Naive thymus-derived CD4-positive, alpha-beta T cell (primary cell): ENCODE data around the gene SHTN1. TPM values are rescaled to one million over a fixed set of nuclear protein-coding genes. Genes with fewer than 3 reads are reported as not detected.

Experiments
- ATAC-seq: fragments of 150-1000 bp; cut with Tn5 transposase; 2 replicates; pipeline ENCODE4 v1.10.0; 2021; ENCODE audit warnings: mild to moderate bottlenecking, moderate library complexity
- CTCF ChIA-PET: fragments of 350-600 bp; sonication (Branson Sonifier 250); formaldehyde crosslinking; loops from one replicate; lab custom pipeline; 2021; ENCODE audit warnings: antibody characterized with exemption; lab: Charles Lee
- POLR2A ChIA-PET: fragments of 350-600 bp; sonication (Branson Sonifier 250); formaldehyde crosslinking; loops from one replicate; lab custom pipeline; 2021; ENCODE audit warnings: antibody characterized with exemption, inconsistent platforms; lab: Charles Lee
- DNase-seq, 9 donors: peaks; one replicate each; pipeline versions ENCODE4 v3.0.0 to v3.0.0-alpha.2; 2020 to 2022; ENCODE audit warnings: mixed read lengths in 1 of 9
- H3K27ac ChIP-seq: one replicate; pipeline ENCODE4 v1.7.0; 2013; ENCODE audit warnings: mild to moderate bottlenecking, low read depth, low read length, moderate library complexity
- H3K27me3 ChIP-seq, 2 donors: one replicate each; pipeline ENCODE4 v1.7.0; 2013; ENCODE audit warnings: low read length in 2 of 2, mild to moderate bottlenecking in 2 of 2, moderate library complexity in 2 of 2; ENCODE audit not compliant: control insufficient read depth in 2 of 2, insufficient read depth in 2 of 2
- H3K36me3 ChIP-seq, 3 experiments: 1 replicate in 2 of 3; 2 replicates in 1 of 3; pipeline ENCODE4 v1.7.0; 2013; ENCODE audit warnings: low read length in 3 of 3, mild to moderate bottlenecking in 3 of 3, moderate library complexity in 1 of 3; ENCODE audit not compliant: insufficient read depth in 3 of 3, control insufficient read depth in 2 of 3
- H3K4me1 ChIP-seq, 2 donors: one replicate each; pipeline ENCODE4 v1.7.0; 2013; ENCODE audit warnings: low read length in 2 of 2, mild to moderate bottlenecking in 2 of 2, moderate library complexity in 1 of 2; ENCODE audit not compliant: control insufficient read depth in 2 of 2, insufficient read depth in 2 of 2
- H3K4me3 ChIP-seq: 2 replicates; pipeline ENCODE4 v1.7.0; 2013; ENCODE audit warnings: mild to moderate bottlenecking, low read length
- H3K9me3 ChIP-seq, 3 experiments: 1 replicate in 2 of 3; 2 replicates in 1 of 3; pipeline ENCODE4 v1.7.0; 2013; ENCODE audit warnings: low read length in 3 of 3; ENCODE audit not compliant: control insufficient read depth in 2 of 3
- H3K27ac Mint-ChIP-seq, 9 donors: one replicate each; pipeline ENCODE4 v1.8.0; 2020 to 2022; ENCODE audit warnings: mixed read lengths in 9 of 9, mild to moderate bottlenecking in 8 of 9, moderate library complexity in 5 of 9, inconsistent platforms in 2 of 9
- H3K27me3 Mint-ChIP-seq, 5 donors: one replicate each; pipeline ENCODE4 v1.8.0; 2021 to 2022; ENCODE audit warnings: mixed read lengths in 5 of 5, mild to moderate bottlenecking in 1 of 5
- H3K36me3 Mint-ChIP-seq, 5 donors: one replicate each; pipeline ENCODE4 v1.8.0; 2020 to 2022; ENCODE audit warnings: mixed read lengths in 5 of 5, mild to moderate bottlenecking in 3 of 5, inconsistent platforms in 1 of 5
- H3K4me1 Mint-ChIP-seq, 7 donors: one replicate each; pipeline ENCODE4 v1.8.0; 2020 to 2022; ENCODE audit warnings: mixed read lengths in 7 of 7, mild to moderate bottlenecking in 3 of 7, inconsistent platforms in 1 of 7
- H3K4me3 Mint-ChIP-seq, 10 donors: one replicate each; pipeline ENCODE4 v1.8.0; 2020 to 2022; ENCODE audit warnings: mild to moderate bottlenecking in 10 of 10, mixed read lengths in 10 of 10, moderate library complexity in 6 of 10, inconsistent platforms in 2 of 10
- H3K9me3 Mint-ChIP-seq, 11 donors: one replicate each; pipeline ENCODE4 v1.8.0; 2020 to 2022; ENCODE audit warnings: mixed read lengths in 11 of 11, mild to moderate bottlenecking in 4 of 11, inconsistent platforms in 1 of 11, moderate library complexity in 1 of 11
- intact Hi-C, 2 donors: fragments of 100-400 bp; cut with micrococcal nuclease; formaldehyde crosslinking; loops; one replicate each; pipeline ENCODE4 v1.15.1; 2023
- polyA plus RNA-seq, 2 donors: library from polyadenylated mRNA; unstranded; fragments of 300-500 nt; fragmentation: Illumina TruSeq; gene quantifications; one replicate each; pipeline ENCODE4 v1.2.3, GENCODE V29; 2021
- total RNA-seq, 6 experiments: library from RNA in 5 of 6; stranded (reverse) in 5 of 6; gene quantifications; 1 replicate in 5 of 6; 2 replicates in 1 of 6; pipeline ENCODE4 v1.2.3 and lab custom pipeline; 2021 to 2026

The SHTN1 gene
- total and polyA plus RNA-seq, 7 experiments from 2014 or later = 0.07 to 18.3 (median 0.51) TPM; not detected in 1

GRCh38 chr10:116989439-116989838 is 15.5 kb downstream of the SHTN1 start:
- ChIA-PET CTCF (no interaction called here), POLR2A (no interaction called here)
- H3K9me3 ChIP-seq = no peaks in the 10 kb centered on the region
- DNase-seq = no peak
- no peak overlapping the region for H3K4me3 ChIP-seq
- Mint-ChIP-seq H3K27me3 (peaks cover 0 to 12% (median 6%) of the 10 kb centered on the region in 5 donors), H3K9me3 (peaks cover 0 to 4% (median 0%) of the 10 kb centered on the region in 11 donors), H3K27ac (no peak overlapping the region), H3K4me1 (peaks cover 0 to 1% (median 0%) of the 10 kb centered on the region in 7 donors), H3K36me3 (no peaks in the 10 kb centered on the region), H3K4me3 (no peak overlapping the region)
- H3K27ac ChIP-seq = no peak overlapping the region
- no peak for ATAC-seq
- intact Hi-C loops = no loop called here
- H3K4me1 ChIP-seq = no peaks in the 10 kb centered on the region
- no peaks in the 10 kb centered on the region for H3K27me3 ChIP-seq
- H3K36me3 ChIP-seq = no peaks in the 10 kb centered on the region

DNA sequence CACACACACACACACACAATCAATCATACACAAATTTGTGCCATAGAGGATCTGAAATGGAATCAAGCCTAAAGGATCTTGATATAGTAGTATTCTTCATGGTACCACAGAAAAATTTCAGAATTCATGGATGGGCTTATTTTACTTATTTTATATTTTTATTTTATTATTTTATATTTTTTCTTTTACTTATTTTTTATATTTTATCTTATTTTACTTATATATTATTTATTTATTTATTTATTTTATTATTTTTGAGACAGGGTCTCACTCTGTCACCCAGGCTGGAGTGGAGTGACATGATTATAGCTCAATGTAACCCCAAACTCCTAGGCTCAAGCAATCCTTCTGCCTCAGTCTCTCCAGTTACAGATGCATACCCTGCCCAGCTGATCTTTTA is 16.7 kb downstream of the SHTN1 start:
- Histone ChIP-seq H3K27me3 (no peaks in the 10 kb centered on the region), H3K4me1 (no peaks in the 10 kb centered on the region), H3K9me3 (no peaks in the 10 kb centered on the region), H3K36me3 (no peaks in the 10 kb centered on the region), H3K27ac (no peak overlapping the region), H3K4me3 (no peak overlapping the region)
- Mint-ChIP-seq H3K27ac (no peak overlapping the region), H3K4me3 (no peak overlapping the region), H3K36me3 (no peaks in the 10 kb centered on the region), H3K9me3 (peaks cover 0 to 5% (median 0%) of the 10 kb centered on the region in 11 donors), H3K27me3 (peaks cover 0 to 13% (median 11%) of the 10 kb centered on the region in 5 donors), H3K4me1 (peaks cover 0 to 1% (median 0%) of the 10 kb centered on the region in 7 donors)
- no peak for DNase-seq
- CTCF ChIA-PET = no interaction called here
- intact Hi-C loops = no loop called here
- no peak for ATAC-seq
- POLR2A ChIA-PET = no interaction called here

DNA sequence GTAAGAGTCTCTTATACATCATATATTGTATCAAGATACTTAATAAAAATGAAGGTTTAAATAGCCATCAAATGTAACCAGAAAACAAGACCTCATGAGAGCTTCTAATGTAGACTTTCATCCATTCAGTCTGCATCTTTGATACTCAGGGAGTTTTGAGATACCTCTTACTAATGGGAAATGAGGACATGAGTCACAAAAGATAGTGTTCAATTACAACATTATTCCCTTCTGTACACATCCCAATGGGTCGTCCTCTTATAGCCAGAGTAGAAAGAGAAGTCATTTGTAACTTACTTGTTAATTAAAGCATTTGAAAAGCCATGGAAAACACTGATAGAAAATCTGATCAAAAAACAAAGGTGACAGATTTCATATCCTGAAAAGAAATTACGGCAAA is 19.4 kb downstream of the SHTN1 start:
- no peaks in the 10 kb centered on the region for H3K9me3 ChIP-seq
- no peak overlapping the region for H3K27ac ChIP-seq
- no peaks in the 10 kb centered on the region for H3K27me3 ChIP-seq
- ChIA-PET CTCF (no interaction called here), POLR2A (no interaction called here)
- intact Hi-C loops = no loop called here
- no peaks in the 10 kb centered on the region for H3K4me1 ChIP-seq
- H3K4me3 ChIP-seq = no peak overlapping the region
- peaks cover 0 to 5% (median 0%) of the 10 kb centered on the region in 11 donors for H3K9me3 Mint-ChIP-seq
- DNase-seq (no peak), ATAC-seq (no peak)
- no peak overlapping the region for H3K4me3 Mint-ChIP-seq
- no peaks in the 10 kb centered on the region for H3K36me3 ChIP-seq
- H3K4me1 Mint-ChIP-seq = peaks cover 0 to 1% (median 0%) of the 10 kb centered on the region in 7 donors
- no peak overlapping the region for H3K27ac Mint-ChIP-seq
- peaks cover 0 to 17% (median 13%) of the 10 kb centered on the region in 5 donors for H3K27me3 Mint-ChIP-seq
- no peaks in the 10 kb centered on the region for H3K36me3 Mint-ChIP-seq

- POLR2A ChIA-PET = no interaction called here
- H3K4me3 ChIP-seq = no peak overlapping the region
Observed at GRCh38 chr10:116984202-116984990, 20.6 kb downstream of the SHTN1 start.

GRCh38 chr10:116980041-116980440 is 24.9 kb downstream of the SHTN1 start:
- ATAC-seq (no peak), DNase-seq (no peak)
- ChIA-PET CTCF (no interaction called here), POLR2A (no interaction called here)
- H3K27ac Mint-ChIP-seq = no peak overlapping the region
- H3K4me1 ChIP-seq = no peaks in the 10 kb centered on the region
- no peak overlapping the region for H3K4me3 ChIP-seq
- peaks cover 0 to 1% (median 0%) of the 10 kb centered on the region in 7 donors for H3K4me1 Mint-ChIP-seq
- no peaks in the 10 kb centered on the region for H3K9me3 ChIP-seq
- H3K4me3 Mint-ChIP-seq = no peak overlapping the region
- no peaks in the 10 kb centered on the region for H3K36me3 Mint-ChIP-seq
- intact Hi-C loops = no loop called here
- peaks cover 0 to 5% (median 0%) of the 10 kb centered on the region in 11 donors for H3K9me3 Mint-ChIP-seq
- H3K27ac ChIP-seq = no peak overlapping the region
- H3K27me3 ChIP-seq = no peaks in the 10 kb centered on the region
- H3K27me3 Mint-ChIP-seq = peaks cover 0 to 30% (median 22%) of the 10 kb centered on the region in 5 donors
- H3K36me3 ChIP-seq = no peaks in the 10 kb centered on the region

More at GRCh38 chr10:116984202-116984990, 20.6 kb downstream of the SHTN1 start:
- H3K36me3 ChIP-seq = no peaks in the 10 kb centered on the region
- H3K27ac ChIP-seq = no peak overlapping the region
- no peak for ATAC-seq
- peaks cover 0 to 1% (median 0%) of the 10 kb centered on the region in 7 donors for H3K4me1 Mint-ChIP-seq
- no peaks in the 10 kb centered on the region for H3K9me3 ChIP-seq
- peaks cover 0 to 5% (median 0%) of the 10 kb centered on the region in 11 donors for H3K9me3 Mint-ChIP-seq
- no peaks in the 10 kb centered on the region for H3K4me1 ChIP-seq
- H3K27ac Mint-ChIP-seq = no peak overlapping the region
- no peaks in the 10 kb centered on the region for H3K27me3 ChIP-seq
- H3K36me3 Mint-ChIP-seq = no peaks in the 10 kb centered on the region
- H3K4me3 Mint-ChIP-seq = no peak overlapping the region
- intact Hi-C loops = no loop called here
- CTCF ChIA-PET = no interaction called here
- DNase-seq = no peak
- peaks cover 0 to 19% (median 15%) of the 10 kb centered on the region in 5 donors for H3K27me3 Mint-ChIP-seq

DNA sequence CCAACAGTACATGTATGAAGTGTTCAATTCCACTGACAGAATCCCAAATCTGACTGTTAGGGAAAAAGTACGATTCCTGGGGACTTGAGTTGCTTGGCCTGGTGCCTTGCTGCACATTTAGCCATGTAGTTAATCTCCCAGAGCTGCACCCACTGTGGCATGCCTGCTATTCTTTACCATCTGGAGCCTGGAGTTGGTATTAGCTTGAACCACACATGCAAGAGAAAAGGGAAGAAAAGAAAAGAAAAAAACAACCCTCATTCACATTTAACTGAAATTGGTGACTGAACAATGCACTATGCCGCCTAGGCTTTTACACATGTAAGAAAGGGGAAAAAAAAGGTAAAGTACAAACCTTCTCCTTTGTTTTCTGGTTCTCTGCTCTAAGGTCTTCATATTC is 26.1 kb downstream of the SHTN1 start:
- intact Hi-C loops = no loop called here
- Histone ChIP-seq H3K4me1 (no peaks in the 10 kb centered on the region), H3K27me3 (no peaks in the 10 kb centered on the region), H3K36me3 (no peaks in the 10 kb centered on the region), H3K27ac (no peak overlapping the region), H3K9me3 (no peaks in the 10 kb centered on the region), H3K4me3 (no peak overlapping the region)
- Mint-ChIP-seq H3K4me1 (no peaks in the 10 kb centered on the region), H3K27ac (no peak overlapping the region), H3K4me3 (no peak overlapping the region), H3K36me3 (no peaks in the 10 kb centered on the region), H3K9me3 (peaks cover 0 to 4% (median 0%) of the 10 kb centered on the region in 11 donors), H3K27me3 (peaks cover 0 to 27% (median 18%) of the 10 kb centered on the region in 5 donors)
- no peak for ATAC-seq
- CTCF ChIA-PET = no interaction called here
- POLR2A ChIA-PET = no interaction called here
- no peak for DNase-seq
